ENCODE data around the gene DOK5.

DOK5 gene

DNA sequence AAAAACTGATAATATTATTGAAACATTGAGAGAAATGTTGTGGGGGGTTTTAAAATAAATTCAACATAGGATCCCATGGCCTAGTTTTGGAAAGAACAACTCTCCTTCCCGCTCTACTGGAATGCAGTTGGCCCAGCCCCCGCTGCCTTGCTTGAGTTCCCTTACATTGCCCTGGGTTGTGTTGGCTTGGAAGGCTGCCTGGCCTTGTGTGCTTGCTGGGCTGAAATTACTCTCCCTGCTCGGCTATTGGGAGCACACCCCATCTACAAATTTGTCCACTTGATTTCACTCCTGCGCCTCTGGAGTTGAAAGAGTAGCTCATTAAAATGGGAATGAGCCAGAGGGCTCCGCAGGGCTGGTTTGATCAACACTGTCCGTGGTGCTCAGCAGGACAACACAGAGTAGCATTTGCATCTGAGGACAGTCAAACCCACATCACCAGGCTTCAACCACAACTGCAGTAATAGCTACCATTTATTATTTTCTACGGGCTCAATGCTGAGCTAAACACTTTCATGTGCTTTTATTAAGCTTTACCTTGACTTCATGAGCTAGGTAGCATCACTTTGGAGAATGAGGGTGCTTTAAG, 35.2 kb downstream of the DOK5 start:
- no peak for DNase-seq (ENCODE audit: extremely low read depth in 1 of 2, low read depth in 1 of 2)

DNA sequence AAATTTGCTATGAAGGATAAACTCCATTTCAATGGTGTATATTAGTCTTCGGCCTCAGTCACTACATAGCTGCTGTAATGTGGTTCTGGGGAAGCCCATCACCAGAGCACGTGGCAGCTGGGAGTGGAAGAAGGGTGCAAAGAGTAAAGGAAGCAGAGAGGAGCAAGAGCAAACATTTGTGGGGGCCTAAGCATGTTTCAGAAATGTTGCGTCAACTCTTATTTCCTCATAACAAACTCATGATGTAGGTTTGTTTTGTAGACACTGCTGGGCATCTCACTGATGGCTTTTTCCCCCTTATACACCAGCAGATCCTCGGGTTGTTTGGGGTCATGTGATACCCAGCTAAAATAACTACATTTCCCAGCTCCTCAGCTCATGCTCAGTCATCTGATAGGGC, 37.3 kb downstream of the DOK5 start:
- no peak for DNase-seq (ENCODE audit: extremely low read depth in 1 of 2, low read depth in 1 of 2)

DNA sequence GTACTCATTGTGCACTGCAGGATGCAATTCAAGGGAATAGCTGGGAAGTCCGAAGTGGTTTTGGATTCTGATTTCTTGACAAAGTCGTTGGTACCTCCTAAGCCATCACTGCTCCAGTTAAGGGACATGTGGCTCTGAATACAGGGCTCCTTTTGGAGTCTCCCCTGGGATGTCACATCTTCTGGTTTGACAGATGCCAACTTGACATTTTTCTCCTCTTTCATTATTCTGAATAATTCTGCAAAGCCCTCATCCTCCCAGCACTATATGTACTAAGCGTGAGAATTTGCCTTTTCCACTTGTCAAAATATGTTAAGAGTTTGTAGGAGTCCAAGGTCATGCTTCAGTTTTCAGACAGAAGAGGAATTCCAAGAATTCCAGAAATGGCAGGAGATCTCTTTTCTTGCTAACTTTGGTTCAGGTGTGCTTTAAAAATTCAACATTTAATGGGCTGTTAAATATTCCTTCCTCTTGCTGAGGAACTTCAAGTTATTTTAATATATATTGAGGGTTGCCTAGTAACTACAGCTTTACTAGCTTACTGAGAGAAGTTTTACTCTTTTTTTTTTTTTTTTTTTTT, 38.7 kb downstream of the DOK5 start:
- no peak for DNase-seq (ENCODE audit: extremely low read depth in 1 of 2, low read depth in 1 of 2)

DNA sequence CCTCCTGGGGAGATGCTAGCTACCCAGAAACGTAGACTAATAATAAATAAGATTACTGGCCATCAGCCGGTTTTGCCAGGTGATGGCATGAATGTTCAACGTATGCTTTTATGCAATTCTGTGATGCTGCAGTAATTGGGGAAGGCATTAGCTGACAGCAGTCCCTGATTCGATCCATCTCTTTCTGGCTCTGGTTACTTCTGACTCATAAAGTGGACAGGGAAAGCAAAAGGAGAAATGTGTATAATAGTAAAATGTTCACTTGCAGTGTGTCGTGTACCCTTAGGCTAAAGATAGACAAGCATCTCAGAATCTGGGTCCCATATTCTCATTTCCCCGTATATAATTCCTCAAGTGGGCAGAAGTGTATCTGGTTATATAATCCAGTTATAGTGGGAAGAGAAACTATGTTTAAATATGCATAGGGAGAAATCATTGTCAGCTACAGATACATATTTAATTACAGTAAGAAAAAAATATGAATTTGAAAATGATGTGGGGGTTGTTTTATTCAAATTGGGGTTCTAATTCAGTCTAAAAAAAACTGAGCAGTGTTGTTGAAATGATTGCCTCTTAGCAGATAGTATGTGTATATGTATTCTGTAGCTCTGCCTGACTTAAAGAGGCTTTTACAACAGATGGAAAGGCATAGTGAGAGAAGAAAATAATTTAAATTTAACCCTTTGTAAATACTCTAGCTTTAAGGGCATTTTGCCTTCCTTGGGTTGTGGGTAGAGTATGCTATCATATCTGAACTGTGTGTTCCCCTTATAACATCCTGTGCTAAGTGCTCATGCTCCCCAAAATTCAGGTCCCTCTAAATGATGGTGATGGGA, 40.6 kb downstream of the DOK5 start:
- DNase-seq (ENCODE audit: extremely low read depth in 1 of 2, low read depth in 1 of 2), result no peak

DNA sequence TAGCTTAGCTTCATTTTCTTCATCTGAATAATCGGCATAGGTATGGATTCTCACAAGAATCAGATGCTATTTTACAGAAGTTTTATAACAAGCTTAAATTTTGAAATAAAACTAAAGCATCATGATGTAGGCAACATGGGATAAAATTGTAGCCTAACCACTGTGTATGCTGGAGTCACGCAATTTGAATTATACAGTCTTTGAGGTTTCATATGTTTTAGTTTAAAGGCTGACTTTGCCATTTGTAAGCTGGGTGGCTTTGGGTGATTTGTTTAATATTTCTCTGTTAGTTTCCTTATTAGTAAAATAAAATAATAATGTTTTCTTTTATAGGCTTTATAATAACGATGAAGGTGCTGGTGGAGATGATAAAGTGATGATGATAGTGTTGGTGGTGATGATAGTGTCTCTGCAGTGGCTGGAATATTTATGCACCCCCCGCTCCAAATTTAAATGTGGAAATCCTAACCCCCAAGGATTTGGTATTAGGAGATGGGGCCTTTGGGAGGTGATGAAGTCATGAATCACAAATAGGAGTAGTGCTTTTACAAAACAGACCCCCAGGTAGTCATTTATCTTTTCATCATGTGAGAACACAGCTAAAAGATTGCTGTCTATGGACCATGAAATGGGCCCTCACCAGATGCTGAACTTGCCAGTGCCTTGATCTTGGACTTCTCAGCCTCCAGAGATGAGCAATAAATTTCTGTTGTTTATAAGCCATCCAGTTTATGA, 42.0 kb downstream of the DOK5 start:
- DNase-seq (ENCODE audit: extremely low read depth in 1 of 2, low read depth in 1 of 2), result no peak

DNA sequence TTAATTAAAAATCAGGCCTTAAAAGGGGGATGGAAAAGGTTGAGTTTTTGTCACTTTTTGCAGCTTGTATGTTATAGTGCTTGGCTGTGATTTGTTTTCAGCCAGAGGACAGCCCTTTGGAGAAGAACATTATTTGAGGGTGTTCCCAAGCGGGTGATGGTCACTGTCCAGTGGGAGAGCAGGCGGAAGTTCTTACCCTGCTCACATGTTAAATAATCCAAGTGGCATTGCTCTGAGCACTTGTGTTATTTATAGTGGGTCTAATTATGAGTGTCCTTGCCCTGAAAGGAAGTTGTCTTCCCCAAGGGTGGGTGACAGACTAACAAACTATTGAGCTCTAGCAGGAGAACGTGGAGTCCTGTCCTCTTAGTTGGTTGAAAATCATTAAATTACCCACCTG, 49.5 kb downstream of the DOK5 start:
- no peak for DNase-seq (ENCODE audit: extremely low read depth in 1 of 2, low read depth in 1 of 2)

DNA sequence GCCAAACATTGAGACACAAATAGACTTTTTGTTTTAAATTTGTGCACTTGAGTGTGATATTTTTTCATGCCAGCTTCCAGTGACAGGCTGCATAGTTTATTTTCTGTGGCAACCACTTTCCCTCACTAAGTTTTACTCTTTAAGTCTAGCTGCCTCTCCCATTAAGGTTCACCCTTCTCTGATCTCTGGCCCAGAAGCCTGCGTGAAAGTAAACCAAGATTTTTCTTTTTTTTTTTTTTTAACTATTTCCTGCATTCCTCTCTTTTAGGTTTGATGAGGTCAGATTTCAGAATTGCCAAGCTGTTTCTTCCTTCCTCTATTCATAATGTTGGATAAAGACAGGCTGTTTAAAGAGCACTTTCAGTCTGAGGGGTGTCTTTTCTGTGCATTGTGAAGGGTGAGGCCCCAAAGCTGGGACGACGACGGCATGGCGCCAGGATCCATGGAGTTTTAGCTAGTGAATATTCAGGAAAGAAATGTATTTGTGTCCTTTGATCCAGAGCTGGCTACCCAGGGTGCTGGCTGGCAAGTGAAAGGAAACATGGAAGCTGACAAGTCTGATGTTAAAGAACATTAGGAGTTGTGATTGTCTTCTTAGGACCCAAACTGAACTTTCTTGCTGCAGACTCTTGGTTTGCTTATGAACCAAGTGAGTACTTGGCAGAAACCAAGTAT, 50.7 kb downstream of the DOK5 start:
- no peak for DNase-seq (ENCODE audit: extremely low read depth in 1 of 2, low read depth in 1 of 2)

DNA sequence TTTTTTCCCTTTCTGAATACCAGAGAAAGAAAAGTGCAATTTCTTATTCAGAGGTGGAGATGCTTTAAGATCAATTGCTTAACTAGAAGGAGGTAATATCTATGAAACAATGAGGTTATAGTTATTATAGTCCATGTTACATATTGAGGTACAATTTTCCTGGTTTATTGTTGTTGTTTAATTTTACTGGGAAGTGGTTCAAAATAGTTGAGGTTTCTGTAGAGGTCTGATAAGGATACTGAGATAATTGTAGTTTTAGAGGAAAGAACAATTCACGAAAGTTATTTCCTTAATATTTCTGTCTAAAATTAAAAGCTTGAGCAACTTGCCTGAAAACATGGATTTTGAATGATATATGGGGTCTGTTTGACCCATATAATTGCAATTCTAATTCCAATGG, 51.4 kb downstream of the DOK5 start:
- no peak for DNase-seq (ENCODE audit: extremely low read depth in 1 of 2, low read depth in 1 of 2)

DNA sequence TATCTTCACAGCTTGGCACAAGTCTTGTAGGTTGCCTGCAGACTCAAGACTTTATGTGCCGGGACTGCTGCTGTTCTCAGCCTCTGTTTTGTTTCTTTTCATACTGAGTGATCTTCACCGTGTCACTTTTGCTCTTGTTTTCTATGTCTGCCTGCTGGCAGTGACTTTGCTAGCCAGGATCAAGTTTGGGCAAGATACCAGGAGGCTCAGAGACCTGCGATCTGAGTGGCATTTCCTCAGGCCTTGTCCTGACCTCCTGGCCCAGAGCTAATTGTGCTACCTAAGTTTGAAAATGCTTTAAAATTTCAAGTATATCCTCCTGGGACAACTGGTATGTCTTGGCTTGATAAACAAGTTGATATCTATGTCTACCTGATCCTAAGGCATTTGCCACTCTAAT, 57.2 kb downstream of the DOK5 start:
- DNase-seq (ENCODE audit: extremely low read depth in 1 of 2, low read depth in 1 of 2), result no peak

DNA sequence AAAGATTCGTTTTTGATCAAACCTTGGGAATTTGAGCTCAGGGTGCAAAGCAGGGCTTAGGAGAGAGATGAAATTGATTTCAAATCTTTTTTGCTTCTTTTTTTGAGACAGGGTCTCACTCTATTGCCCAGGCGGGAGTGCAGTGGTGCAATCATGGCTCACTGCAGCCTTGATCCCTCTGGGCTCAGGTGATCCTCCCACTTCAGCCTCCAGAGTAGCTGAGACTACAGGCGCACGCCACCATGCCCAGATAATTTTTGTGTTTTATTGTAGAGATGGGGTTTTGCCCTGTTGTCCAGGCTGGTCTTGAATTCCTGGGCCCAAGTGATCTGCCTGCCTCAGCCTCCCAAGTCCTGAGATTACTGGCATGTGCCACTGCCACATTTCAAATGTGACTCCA, 58.7 kb downstream of the DOK5 start:
- DNase-seq (ENCODE audit: extremely low read depth in 1 of 2, low read depth in 1 of 2), result no peak

DNA sequence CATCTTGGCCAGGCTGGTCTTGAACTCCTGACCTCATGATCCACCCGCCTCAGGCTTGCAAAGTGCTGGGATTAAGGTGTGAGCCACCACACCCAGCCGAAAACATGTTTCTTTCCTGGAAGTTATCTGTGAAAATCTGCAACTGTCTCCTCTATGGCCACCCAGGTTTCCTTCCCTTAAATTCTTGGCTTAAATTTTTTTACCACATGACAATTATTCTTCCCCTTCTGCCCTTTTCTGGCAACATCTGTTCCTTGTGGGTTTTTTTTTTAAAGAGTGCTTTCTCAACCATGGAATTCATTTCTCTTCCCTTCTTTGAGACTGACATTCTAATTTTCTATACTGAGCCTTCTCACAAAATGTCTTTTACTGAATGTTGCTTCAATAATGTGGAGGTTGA, 59.6 kb downstream of the DOK5 start:
- no peak for DNase-seq (ENCODE audit: extremely low read depth in 1 of 2, low read depth in 1 of 2)

DNA sequence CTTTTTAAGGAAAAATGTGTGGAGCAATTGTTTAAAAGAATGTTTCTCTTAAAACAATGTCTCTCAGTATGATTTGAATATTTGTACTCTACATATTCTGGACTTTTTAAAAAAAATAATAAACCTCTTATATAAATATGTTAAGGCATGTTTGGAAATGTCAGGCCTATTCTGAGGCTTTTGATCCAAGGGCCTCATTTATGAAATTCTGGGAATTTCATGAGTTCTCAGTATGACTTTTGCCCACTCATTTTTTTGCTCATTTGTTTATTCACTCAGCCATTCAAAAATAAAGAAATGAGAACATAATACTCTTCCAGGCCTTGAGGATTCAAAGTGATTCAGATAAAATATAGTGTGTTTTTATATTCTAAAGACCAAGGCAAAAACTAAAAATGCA, 60.4 kb downstream of the DOK5 start:
- DNase-seq (ENCODE audit: extremely low read depth in 1 of 2, low read depth in 1 of 2), result no peak

DNA sequence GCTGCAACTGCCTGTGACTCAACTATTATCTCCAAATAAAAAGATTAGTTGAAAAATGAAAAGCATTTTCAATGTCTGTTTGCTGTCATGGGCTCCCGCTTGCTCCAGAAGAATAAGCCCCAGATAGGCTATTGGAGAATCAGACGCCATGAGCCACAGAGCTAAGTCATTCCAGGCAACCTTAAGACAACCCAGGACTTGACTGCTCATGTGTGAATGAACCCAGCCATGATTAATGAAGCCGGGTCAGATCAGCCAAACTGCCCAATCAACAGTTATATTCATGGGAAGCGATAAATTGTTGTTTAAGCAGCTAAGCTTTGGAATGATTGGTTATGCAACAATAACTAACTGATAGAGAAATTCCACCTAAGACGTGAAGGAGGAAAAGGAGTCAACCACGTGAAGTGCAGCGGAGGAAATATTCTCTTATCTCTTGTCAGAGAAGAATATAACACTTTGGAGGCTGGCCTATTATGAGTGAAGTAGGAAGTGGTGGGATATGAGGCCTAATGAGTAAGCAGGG, 64.2 kb downstream of the DOK5 start:
- no peak for DNase-seq (ENCODE audit: extremely low read depth in 1 of 2, low read depth in 1 of 2)

DNA sequence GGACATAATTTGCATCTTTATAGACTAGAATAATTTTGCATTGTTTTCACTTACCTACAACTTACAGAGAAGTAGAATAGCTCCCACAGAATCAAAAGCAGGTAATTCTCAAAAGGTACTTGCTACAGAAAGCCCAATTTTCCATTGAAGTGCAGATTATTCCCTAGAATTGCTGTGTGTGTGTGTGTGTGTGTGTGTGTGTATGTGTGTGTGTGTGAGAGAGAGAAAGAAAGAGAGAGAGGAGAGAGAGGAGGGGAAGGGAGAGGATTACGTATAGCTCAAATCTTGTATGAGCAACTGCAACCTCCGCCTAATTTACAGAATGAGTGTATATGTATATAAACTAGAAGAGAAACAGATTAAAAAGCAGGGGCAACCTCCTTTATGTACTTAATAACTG, 68.0 kb downstream of the DOK5 start:
- no peak for DNase-seq (ENCODE audit: extremely low read depth in 1 of 2, low read depth in 1 of 2)

DNA sequence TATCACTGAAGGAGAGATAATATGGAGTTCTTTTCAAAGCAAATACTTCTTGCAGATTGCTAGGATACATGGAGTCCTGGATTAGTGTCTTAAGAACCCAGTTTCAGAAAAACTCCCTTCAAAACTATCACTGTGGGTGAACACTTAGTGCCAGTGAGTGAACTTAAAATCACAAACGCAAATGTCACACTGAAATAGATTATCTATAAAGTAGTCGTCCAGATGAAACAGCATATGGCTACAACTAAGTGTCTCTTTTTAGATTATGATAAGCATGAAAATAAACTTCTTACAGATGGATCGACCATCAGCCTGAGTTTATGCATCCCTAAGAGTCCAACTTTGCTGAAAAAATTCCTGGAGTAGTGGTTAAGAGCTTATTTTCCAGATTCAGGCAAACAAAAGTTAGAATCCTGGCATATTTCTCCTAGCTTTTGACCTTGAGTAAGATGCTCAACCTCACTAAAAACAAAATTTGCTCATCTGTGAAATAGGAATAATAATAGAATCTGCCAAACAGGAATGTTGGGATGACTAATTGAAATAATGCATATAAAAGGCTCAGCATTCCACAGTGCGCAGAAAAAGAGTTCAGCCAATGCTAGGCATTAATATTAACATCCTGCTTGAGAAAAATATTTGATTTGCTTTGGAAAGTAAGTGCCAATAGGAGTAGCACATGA, 70.4 kb downstream of the DOK5 start:
- no peak for DNase-seq (ENCODE audit: extremely low read depth in 1 of 2, low read depth in 1 of 2)

DNA sequence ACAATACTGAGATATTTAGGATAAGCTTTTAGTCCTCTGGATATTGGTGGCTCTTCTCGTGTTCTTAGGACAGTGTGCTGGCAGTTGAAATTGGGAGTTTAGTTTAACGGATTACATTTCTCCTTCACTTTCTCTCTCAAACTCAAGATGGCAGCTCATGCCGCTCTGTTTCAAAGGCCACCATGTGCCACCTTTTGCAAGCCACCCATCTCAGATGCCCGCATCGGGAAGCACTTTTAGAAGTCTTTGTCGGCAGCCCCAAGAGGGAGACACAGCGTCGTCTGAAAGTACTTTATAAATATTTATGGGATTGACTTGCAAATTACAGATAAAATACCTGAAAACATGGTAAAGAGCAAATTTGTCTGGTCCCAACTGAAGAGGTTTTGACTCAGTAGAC, 73.5 kb downstream of the DOK5 start:
- no peak for DNase-seq (ENCODE audit: extremely low read depth in 1 of 2, low read depth in 1 of 2)

DNA sequence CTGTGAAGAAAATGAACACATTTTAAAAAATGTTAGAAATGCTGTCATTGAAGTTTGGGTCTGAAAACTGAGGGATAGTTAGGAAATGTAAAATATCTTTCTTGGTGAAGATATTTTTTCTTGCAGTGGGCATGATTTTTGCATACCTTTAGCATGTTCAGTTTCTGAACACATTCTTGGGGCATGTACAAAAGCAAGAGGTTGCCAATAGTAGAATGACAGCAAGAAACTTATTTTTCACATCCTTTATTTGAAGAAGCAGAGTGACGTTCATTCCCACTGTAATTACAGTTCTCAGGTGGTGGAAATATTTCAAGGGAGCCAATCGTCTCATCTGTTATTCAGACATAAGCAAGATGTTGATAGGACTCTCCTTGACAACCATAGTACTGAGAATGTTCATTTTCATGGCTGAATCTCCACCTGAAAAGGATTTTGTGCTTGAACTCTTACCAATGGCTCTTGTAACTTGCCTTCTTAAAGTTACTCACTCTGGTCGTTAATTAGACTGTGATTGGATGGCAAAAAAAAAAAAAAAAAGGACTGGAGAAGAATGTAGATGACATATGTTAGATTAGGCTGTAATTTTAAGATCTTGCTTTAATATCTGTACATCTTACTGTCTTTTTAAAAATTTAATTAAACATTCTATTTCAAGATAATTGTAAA, 74.4 kb downstream of the DOK5 start:
- DNase-seq (ENCODE audit: extremely low read depth in 1 of 2, low read depth in 1 of 2), result no peak

DNA sequence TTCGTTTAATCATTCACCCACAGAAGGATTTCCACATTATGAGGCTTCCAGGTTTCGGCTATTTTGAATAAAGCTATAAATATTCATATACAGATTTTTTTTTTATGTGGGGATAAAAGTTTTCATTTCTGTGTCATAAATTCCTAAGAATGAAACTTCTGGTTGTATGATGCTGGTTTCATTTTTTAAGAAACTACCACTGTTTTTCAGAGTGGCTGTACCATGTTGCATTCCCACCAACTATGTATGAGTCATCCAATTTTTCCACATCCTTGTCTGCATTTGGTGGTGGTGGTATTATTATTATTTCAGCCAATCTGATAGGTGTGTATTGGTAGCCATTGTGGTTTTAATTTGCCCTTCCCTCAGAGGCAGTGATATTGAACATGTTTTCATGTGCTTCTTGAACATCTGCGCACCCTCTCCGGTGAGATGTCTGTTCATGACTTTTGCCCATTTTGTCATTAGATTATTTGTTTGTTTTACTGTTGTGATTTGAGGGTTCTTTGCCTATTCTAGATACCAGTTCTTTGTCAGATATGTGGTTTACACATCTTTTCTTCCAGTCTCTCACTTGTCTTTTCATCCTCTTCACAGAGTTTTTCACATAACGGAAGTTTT, 75.5 kb downstream of the DOK5 start:
- no peak for DNase-seq (ENCODE audit: extremely low read depth in 1 of 2, low read depth in 1 of 2)

DNA sequence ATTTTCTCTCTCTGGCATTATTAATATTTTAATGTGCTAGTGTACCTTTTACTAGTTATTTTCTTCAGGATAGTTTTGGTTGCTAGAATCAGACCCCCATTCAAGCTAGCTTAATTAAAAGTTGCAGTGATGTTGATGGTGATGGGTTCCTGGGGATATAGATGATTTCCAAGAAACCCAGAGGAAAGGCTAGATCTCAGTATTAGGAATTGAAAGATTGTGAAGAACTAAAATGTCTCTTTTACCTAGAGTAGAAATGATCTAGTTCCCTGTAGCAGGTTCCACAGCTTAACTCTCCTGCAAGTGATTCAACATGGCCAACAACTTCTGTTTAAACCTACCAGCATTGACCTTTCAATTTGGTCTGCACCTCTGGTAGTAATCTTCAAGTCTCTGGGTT, 78.6 kb downstream of the DOK5 start:
- no peak for DNase-seq (ENCODE audit: extremely low read depth in 1 of 2, low read depth in 1 of 2)

Measured in activated CD8-positive, alpha-beta memory T cell treated with anti-CD3 and anti-CD28 coated beads for 1 hour (primary cell).